PC-9 (cell line): ENCODE measurements around the gene MCC. TPM values are rescaled to one million over a fixed set of nuclear protein-coding genes. Genes with fewer than 3 reads are reported as not detected.

ENCODE experiments used
- BruUV-seq: library from RNA; stranded (reverse); fragments of 400-500 nt; replicated peaks from 2 replicates; lab custom pipeline; 2021; lab: Mats Ljungman, UMichigan
- CTCF ChIA-PET: fragments of 300-600 bp; sonication (Branson Sonifier 250); formaldehyde crosslinking; loops from one replicate; lab custom pipeline; 2022; ENCODE audit warnings: antibody characterized with exemption; lab: Charles Lee
- POLR2A ChIA-PET: fragments of 300-600 bp; sonication (Branson Sonifier 250); formaldehyde crosslinking; loops from one replicate; lab custom pipeline; 2022; ENCODE audit warnings: antibody characterized with exemption; ENCODE audit not compliant: unreplicated experiment; lab: Charles Lee
- DNase-seq, 2 experiments: peaks; one replicate each; pipeline versions ENCODE4 v3.0.0 to v3.0.0-alpha.2; 2015 to 2022; ENCODE audit warnings: mixed read lengths in 1 of 2
- H2AFZ ChIP-seq: fragments of 200-600 bp; sonication (generic); 2 replicates; pipeline ENCODE4 v1.8.1; 2017; ENCODE audit warnings: antibody characterized with exemption
- H3F3A ChIP-seq: fragments of 200-600 bp; sonication (generic); 2 replicates; pipeline ENCODE4 v1.8.1; 2017; ENCODE audit warnings: antibody characterized with exemption, mild to moderate bottlenecking, low read depth; ENCODE audit not compliant: insufficient read depth
- H3K27ac ChIP-seq: fragments of 200-600 bp; sonication (generic); 2 replicates; pipeline ENCODE4 v1.6.1; 2016; ENCODE audit warnings: mixed run types
- H3K27me3 ChIP-seq: fragments of 200-600 bp; sonication (generic); 2 replicates; pipeline ENCODE4 v1.6.1; 2016; ENCODE audit warnings: low read depth, mixed run types; ENCODE audit not compliant: insufficient read depth
- H3K36me3 ChIP-seq: fragments of 200-600 bp; sonication (generic); 2 replicates; pipeline ENCODE4 v1.6.1; 2016; ENCODE audit warnings: low read depth, mixed run types
- H3K4me1 ChIP-seq: fragments of 200-600 bp; sonication (generic); replicated peaks from 2 replicates; pipeline ENCODE4 v1.6.1; 2016; ENCODE audit warnings: mixed run types; ENCODE audit not compliant: insufficient read depth
- H3K4me2 ChIP-seq: fragments of 200-600 bp; sonication (generic); 2 replicates; pipeline ENCODE4 v1.6.1; 2017; ENCODE audit warnings: mixed run types
- H3K4me3 ChIP-seq: fragments of 200-600 bp; sonication (generic); 2 replicates; pipeline ENCODE4 v1.6.1; 2016; ENCODE audit warnings: mixed run types
- H3K79me2 ChIP-seq: fragments of 200-600 bp; sonication (generic); 2 replicates; pipeline ENCODE4 v1.6.1; 2017; ENCODE audit warnings: low read depth, mixed run types
- H3K9me2 ChIP-seq: fragments of 200-600 bp; sonication (generic); 2 replicates; pipeline ENCODE4 v1.8.1; 2017; ENCODE audit warnings: mild to moderate bottlenecking; ENCODE audit not compliant: insufficient read depth
- H3K9me3 ChIP-seq: fragments of 200-600 bp; sonication (generic); 2 replicates; pipeline ENCODE4 v1.8.1; 2016; ENCODE audit warnings: low read depth; ENCODE audit not compliant: insufficient read depth
- H4K20me1 ChIP-seq: fragments of 200-600 bp; sonication (generic); 2 replicates; pipeline ENCODE4 v1.8.1; 2017; ENCODE audit not compliant: insufficient read depth
- EZH2 ChIP-seq: fragments of 200-600 bp; sonication (generic); IDR thresholded peaks from 2 replicates; pipeline ENCODE4 v1.8.0; 2017; ENCODE audit warnings: antibody characterized with exemption, low read depth
- intact Hi-C: fragments of 100-400 bp; cut with micrococcal nuclease; formaldehyde crosslinking; loops from one replicate; pipeline ENCODE4 v1.10.0; 2022; ENCODE audit not compliant: unreplicated experiment
- total RNA-seq: library from RNA; stranded (reverse); gene quantifications from 2 replicates; pipeline ENCODE4 v1.2.3, GENCODE V29; 2021
- TF ChIP-seq, protein P1 (sequence below): fragments of 200-600 bp; sonication (generic); conservative IDR thresholded peaks from 2 replicates; pipeline ENCODE4 v1.6.1; 2017; ENCODE audit warnings: mixed run types, antibody characterized with exemption, mild to moderate bottlenecking, moderate library complexity

Gene MCC
- total RNA-seq, 1 experiment from 2014 or later: 2.5 TPM

DNA sequence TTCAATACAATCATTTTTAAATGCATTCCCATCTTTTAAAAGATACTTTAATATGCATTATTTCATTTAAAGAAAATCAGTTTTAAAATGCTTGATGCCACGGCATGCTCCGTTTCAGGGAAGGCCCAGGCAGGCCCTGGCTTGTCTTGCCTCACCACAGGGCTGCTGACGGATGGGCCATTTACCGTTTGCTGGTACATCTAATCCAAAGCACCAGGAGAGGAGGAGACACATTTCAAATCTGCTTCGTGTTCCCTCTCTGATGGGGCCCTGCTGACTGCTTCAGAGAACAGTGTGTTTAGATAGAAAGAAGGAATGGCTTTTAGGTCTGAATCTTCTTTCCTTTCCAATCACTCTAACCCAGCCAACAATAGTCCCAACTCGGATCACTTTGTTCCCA, 326.4 kb downstream of the MCC start:
- Histone ChIP-seq H3K9me2 (no peaks in the 10 kb centered on the region), H3K27me3 (no peaks in the 10 kb centered on the region), H3F3A (peaks cover 8% of the 10 kb centered on the region; the same call in 1 of the 2 replicates), H3K36me3 (no peaks in the 10 kb centered on the region), H3K9me3 (no peaks in the 10 kb centered on the region), H3K4me1 (peaks cover 17% of the 10 kb centered on the region), H2AFZ (no peak overlapping the region), H4K20me1 (no peaks in the 10 kb centered on the region), H3K79me2 (no peaks in the 10 kb centered on the region), H3K4me2 (no peak overlapping the region), H3K27ac (no peak overlapping the region), H3K4me3 (no peak overlapping the region)
- TF ChIP-seq, protein P1, sequence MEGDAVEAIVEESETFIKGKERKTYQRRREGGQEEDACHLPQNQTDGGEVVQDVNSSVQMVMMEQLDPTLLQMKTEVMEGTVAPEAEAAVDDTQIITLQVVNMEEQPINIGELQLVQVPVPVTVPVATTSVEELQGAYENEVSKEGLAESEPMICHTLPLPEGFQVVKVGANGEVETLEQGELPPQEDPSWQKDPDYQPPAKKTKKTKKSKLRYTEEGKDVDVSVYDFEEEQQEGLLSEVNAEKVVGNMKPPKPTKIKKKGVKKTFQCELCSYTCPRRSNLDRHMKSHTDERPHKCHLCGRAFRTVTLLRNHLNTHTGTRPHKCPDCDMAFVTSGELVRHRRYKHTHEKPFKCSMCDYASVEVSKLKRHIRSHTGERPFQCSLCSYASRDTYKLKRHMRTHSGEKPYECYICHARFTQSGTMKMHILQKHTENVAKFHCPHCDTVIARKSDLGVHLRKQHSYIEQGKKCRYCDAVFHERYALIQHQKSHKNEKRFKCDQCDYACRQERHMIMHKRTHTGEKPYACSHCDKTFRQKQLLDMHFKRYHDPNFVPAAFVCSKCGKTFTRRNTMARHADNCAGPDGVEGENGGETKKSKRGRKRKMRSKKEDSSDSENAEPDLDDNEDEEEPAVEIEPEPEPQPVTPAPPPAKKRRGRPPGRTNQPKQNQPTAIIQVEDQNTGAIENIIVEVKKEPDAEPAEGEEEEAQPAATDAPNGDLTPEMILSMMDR: no peak
- no peak for TF ChIP-seq EZH2
- ChIA-PET CTCF (no interaction called here), POLR2A (no interaction called here)
- no TSS peak for BruUV-seq
- no peak for DNase-seq
- intact Hi-C loops: loop anchor here (5.0 kb wide), 1 partner anchor 685 kb away; no protein-coding TSS in a partner anchor

DNA sequence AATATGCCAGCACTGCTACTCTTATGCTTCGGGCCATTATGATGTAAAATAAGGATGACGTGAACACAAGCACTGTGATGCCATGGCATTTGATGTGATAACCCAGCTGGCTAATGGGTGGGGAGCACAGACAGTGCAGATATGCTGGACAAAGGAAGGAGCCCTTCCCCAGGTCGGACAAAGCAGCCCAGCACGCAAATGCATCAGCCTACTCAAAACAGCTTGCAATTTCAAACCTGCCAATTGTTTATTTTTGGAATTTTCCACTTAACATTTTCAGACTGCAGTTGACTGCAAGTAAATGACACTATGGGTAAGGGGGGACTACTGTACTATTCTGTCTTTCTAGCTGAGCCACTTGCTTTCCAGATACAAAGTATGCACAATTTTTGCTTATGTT, 330.4 kb downstream of the MCC start:
- TF ChIP-seq EZH2: no peak
- TF ChIP-seq, protein P1: no peak

DNA sequence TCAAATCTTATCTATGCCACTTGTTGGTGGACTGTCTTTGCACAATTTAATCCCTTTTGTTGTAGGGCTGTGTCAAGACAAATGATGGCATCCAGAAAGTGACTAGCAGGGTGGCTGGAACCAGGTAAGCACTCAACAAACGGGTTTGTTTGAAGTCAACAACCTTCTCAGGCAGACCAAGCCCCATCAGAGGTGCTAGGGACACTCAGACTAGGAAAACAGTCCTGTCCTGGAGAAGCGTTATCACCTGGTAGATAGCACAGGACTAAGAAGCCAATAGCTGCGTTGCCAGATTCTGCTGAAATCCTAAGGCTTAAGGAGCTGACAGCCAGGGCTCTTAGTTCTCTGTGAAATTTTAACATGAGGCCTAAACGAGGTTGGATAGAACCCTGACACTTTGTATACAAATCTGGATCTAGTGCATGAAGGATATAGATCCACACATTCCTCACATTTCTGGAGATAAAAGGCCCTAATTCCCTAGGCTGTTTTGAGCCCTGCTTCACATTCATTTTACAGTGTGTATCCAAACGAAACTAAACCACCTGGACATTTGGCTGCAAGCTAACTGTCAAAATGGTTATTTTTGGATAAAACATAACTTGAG, 331.9 kb downstream of the MCC start:
- H3K9me2 ChIP-seq: no peaks in the 10 kb centered on the region
- H3F3A ChIP-seq: no peaks in the 10 kb centered on the region
- CTCF ChIA-PET: no interaction called here
- no peaks in the 10 kb centered on the region for H3K4me1 ChIP-seq
- no peaks in the 10 kb centered on the region for H3K36me3 ChIP-seq
- TF ChIP-seq, protein P1: no peak
- no peak for TF ChIP-seq EZH2
- BruUV-seq: no TSS peak
- H3K4me3 ChIP-seq: no peak overlapping the region
- no peaks in the 10 kb centered on the region for H3K79me2 ChIP-seq
- H3K9me3 ChIP-seq: no peaks in the 10 kb centered on the region
- no peak overlapping the region for H3K4me2 ChIP-seq
- no peak overlapping the region for H3K27ac ChIP-seq
- POLR2A ChIA-PET: no interaction called here
- H3K27me3 ChIP-seq: no peaks in the 10 kb centered on the region
- intact Hi-C loops: no loop called here
- no peak overlapping the region for H2AFZ ChIP-seq
- no peak for DNase-seq
- no peaks in the 10 kb centered on the region for H4K20me1 ChIP-seq

More for the DNA sequence above, 330.4 kb downstream of the MCC start:
- Histone ChIP-seq H3K4me3 (no peak overlapping the region), H3K9me2 (no peaks in the 10 kb centered on the region), H4K20me1 (no peaks in the 10 kb centered on the region), H2AFZ (no peak overlapping the region), H3K4me2 (no peak overlapping the region), H3K27me3 (no peaks in the 10 kb centered on the region), H3K27ac (no peak overlapping the region), H3K9me3 (no peaks in the 10 kb centered on the region), H3F3A (0 out of 2 replicates have a peak, but pooled peaks cover under 1% of the 10 kb centered on the region), H3K4me1 (peaks cover 5% of the 10 kb centered on the region), H3K79me2 (no peaks in the 10 kb centered on the region), H3K36me3 (no peaks in the 10 kb centered on the region)
- ChIA-PET CTCF (no interaction called here), POLR2A (no interaction called here)
- intact Hi-C loops: no loop called here
- BruUV-seq: no TSS peak
- DNase-seq: no peak
